Testis (tissue), 3 donors: ENCODE measurements around the gene ERCC6L2. TPM values are rescaled to one million over a fixed set of nuclear protein-coding genes. Genes with fewer than 3 reads are reported as not detected.
A peak's percentile ranks its signal among the peaks of the same experiment; 100 is the strongest.

Experiments
- DNase-seq: peaks from one replicate; pipeline ENCODE4 v3.0.0-alpha.2; 2019
- H3K27ac ChIP-seq, 2 donors: fragments of 200-600 bp; sonication (generic); one replicate each; pipeline ENCODE4 v1.5.1; 2019
- H3K27me3 ChIP-seq: fragments of 200-600 bp; sonication (generic); one replicate; pipeline ENCODE4 v1.5.1; 2019
- H3K36me3 ChIP-seq: fragments of 200-600 bp; sonication (generic); one replicate; pipeline ENCODE4 v1.5.1; 2017; ENCODE audit warnings: low read depth; ENCODE audit errors: missing control alignments
- H3K4me1 ChIP-seq: fragments of 200-600 bp; sonication (generic); one replicate; pipeline ENCODE4 v1.5.1; 2019
- H3K4me3 ChIP-seq, 2 donors: fragments of 200-600 bp; sonication (generic); one replicate each; pipeline ENCODE4 v1.5.1; 2017 to 2019
- H3K9me3 ChIP-seq: fragments of 200-600 bp; sonication (generic); one replicate; pipeline ENCODE4 v1.5.1; 2017
- CTCF ChIP-seq, 3 experiments: fragments of 450-650 bp in 2 of 3; fragments of 200-600 bp in 1 of 3; sonication (generic) in 1 of 3; IDR thresholded peaks; one replicate each; pipeline ENCODE4 v1.5.1; 2016 to 2019; ENCODE audit warnings: antibody characterized with exemption in 3 of 3, mild to moderate bottlenecking in 2 of 3, moderate library complexity in 1 of 3
- POLR2A ChIP-seq: fragments of 450-650 bp; IDR thresholded peaks from one replicate; pipeline ENCODE4 v1.6.1; 2017; ENCODE audit warnings: antibody characterized with exemption, mild to moderate bottlenecking, moderate library complexity
- WGBS, 2 donors: methylation state at CpG; one replicate each; pipeline ENCODE4 v1.1.5; 2018; 5-methylcytosine and 5-hydroxymethylcytosine counted together
- intact Hi-C: fragments of 100-400 bp; cut with DNase I; formaldehyde crosslinking; loops from one replicate; pipeline ENCODE4 v1.15.1; 2023; ENCODE audit warnings: low total_unique reads
- polyA plus RNA-seq: library from polyadenylated mRNA; stranded (reverse); fragments of 350-450 nt; fragmentation: Illumina TruSeq; extraction: RNeasy Lipid Tissue Mini Kit (QIAGEN cat#74804); gene quantifications from one replicate; pipeline ENCODE4 v1.2.3, GENCODE V29; 2014; ENCODE audit warnings: low read depth, low replicate concordance; ENCODE audit not compliant: insufficient read depth
- small RNA-seq, 2 donors: library from RNA; depleted of rRNA; stranded (forward); fragments of <200 nt; gene quantifications; one replicate each; pipeline ENCODE3, GENCODE V24; 2016
- total RNA-seq, 2 donors: library from RNA; depleted of rRNA; stranded (reverse); fragments of >200 nt; gene quantifications; one replicate each; pipeline ENCODE4 v1.2.3, GENCODE V29; 2016

The ERCC6L2 gene
- total and polyA plus RNA-seq, 3 donors from 2014 or later: 14.8 to 100 (median 83.9) TPM

GRCh38 chr9:96009690-96010472 lies 134.4 kb downstream of the ERCC6L2 start:
- H3K36me3 ChIP-seq: no peaks in the 10 kb centered on the region
- no peak overlapping the region for H3K4me3 ChIP-seq
- H3K4me1 ChIP-seq: peaks cover 17% of the 10 kb centered on the region
- no peak for DNase-seq
- TF ChIP-seq CTCF (IDR thresholded peaks at IDR 0.05) (no peak), POLR2A (no peak)
- WGBS, 2 donors: 64 to 69% methylated on average over 4 of the region's 4 CpGs
- H3K27ac ChIP-seq: peak overlapping the region in 1 of 2 donors; percentile 6
- intact Hi-C loops: no loop called here
- no peaks in the 10 kb centered on the region for H3K9me3 ChIP-seq
- H3K27me3 ChIP-seq: no peaks in the 10 kb centered on the region

- Histone ChIP-seq H3K9me3 (no peaks in the 10 kb centered on the region), H3K27ac (no peak overlapping the region), H3K36me3 (no peaks in the 10 kb centered on the region), H3K4me3 (no peak overlapping the region), H3K4me1 (peaks cover 13% of the 10 kb centered on the region), H3K27me3 (no peaks in the 10 kb centered on the region)
- peak; percentile 63 for DNase-seq
- WGBS, 2 donors: 51 to 61% methylated on average over 6 of the region's 6 CpGs
- intact Hi-C loops: no loop called here
- TF ChIP-seq POLR2A (no peak), CTCF (IDR thresholded peaks at IDR 0.05) (no peak)
Measured at GRCh38 chr9:96014078-96014477, 138.6 kb downstream of the ERCC6L2 start.

- WGBS, 2 donors: 77 to 83% methylated on average over 3 of the region's 3 CpGs
- DNase-seq: no peak
- Histone ChIP-seq H3K9me3 (no peaks in the 10 kb centered on the region), H3K4me1 (peaks cover 12% of the 10 kb centered on the region), H3K4me3 (no peak overlapping the region), H3K27ac (no peak overlapping the region), H3K27me3 (no peaks in the 10 kb centered on the region), H3K36me3 (no peaks in the 10 kb centered on the region)
- intact Hi-C loops: no loop called here
- TF ChIP-seq POLR2A: no peak
- TF ChIP-seq CTCF (IDR thresholded peaks at IDR 0.05): no peak
Measured at GRCh38 chr9:96015876-96016686, 140.6 kb downstream of the ERCC6L2 start.

Small RNAs within 50 kb of the gene (small RNA-seq; reads per million reads assigned to genes)
- gene RNA5SP289 (0 to 0.09 reads per million in 2 donors), gene RNU2-46P (0 reads per million in 2 donors)
